ENCODE data around the gene ALLC. TPM values are rescaled to one million over a fixed set of nuclear protein-coding genes. Genes with fewer than 3 reads are reported as not detected.

ALLC gene
- polyA plus RNA-seq, 1 experiment = not detected

GRCh38 chr2:3703757-3704355 is 45.9 kb downstream of the ALLC start:
- H3K27me3 ChIP-seq (ENCODE audit: control insufficient read depth, insufficient read depth, low read length) = no peaks in the 10 kb centered on the region
- no peak for TF ChIP-seq CTCF (IDR thresholded peaks at IDR 0.05; ENCODE audit: insufficient read depth, low read depth, low read length)
- H3K36me3 ChIP-seq (ENCODE audit: control insufficient read depth, insufficient read depth, low read length) = no peaks in the 10 kb centered on the region
- ChIA-PET CTCF (interaction anchor here (0.9 kb wide), 1 partner anchor 11 kb away, joined by 3 read pairs; no protein-coding TSS in a partner anchor), POLR2A (no interaction called here)
- no peak for DNase-seq (ENCODE audit: low read depth)
- H3K4me3 ChIP-seq (ENCODE audit: low read depth, low read length) = no peak overlapping the region

- no peaks in the 10 kb centered on the region for H3K36me3 ChIP-seq (ENCODE audit: control insufficient read depth, insufficient read depth, low read length)
- CTCF ChIA-PET = no interaction called here
- H3K4me3 ChIP-seq (ENCODE audit: low read depth, low read length) = no peak overlapping the region
- no peak for TF ChIP-seq CTCF (IDR thresholded peaks at IDR 0.05; ENCODE audit: insufficient read depth, low read depth, low read length)
- no peak for DNase-seq (ENCODE audit: low read depth)
- H3K27me3 ChIP-seq (ENCODE audit: control insufficient read depth, insufficient read depth, low read length) = no peaks in the 10 kb centered on the region; the same call in 1 of the 2 replicates
- POLR2A ChIA-PET = no interaction called here
Observed at GRCh38 chr2:3704692-3705091, 46.7 kb downstream of the ALLC start.

GRCh38 chr2:3705782-3706181 is 47.8 kb downstream of the ALLC start:
- TF ChIP-seq CTCF (IDR thresholded peaks at IDR 0.05; ENCODE audit: insufficient read depth, low read depth, low read length) = no peak
- ChIA-PET CTCF (no interaction called here), POLR2A (no interaction called here)
- no peak overlapping the region for H3K4me3 ChIP-seq (ENCODE audit: low read depth, low read length)
- no peaks in the 10 kb centered on the region for H3K36me3 ChIP-seq (ENCODE audit: control insufficient read depth, insufficient read depth, low read length)
- H3K27me3 ChIP-seq (ENCODE audit: control insufficient read depth, insufficient read depth, low read length) = no peaks in the 10 kb centered on the region; the same call in 1 of the 2 replicates
- no peak for DNase-seq (ENCODE audit: low read depth)

GRCh38 chr2:3706892-3707291 is 48.9 kb downstream of the ALLC start:
- ChIA-PET POLR2A (no interaction called here), CTCF (no interaction called here)
- Histone ChIP-seq H3K27me3 (ENCODE audit: control insufficient read depth, insufficient read depth, low read length) (no peaks in the 10 kb centered on the region; the same call in 1 of the 2 replicates), H3K4me3 (ENCODE audit: low read depth, low read length) (no peak overlapping the region), H3K36me3 (ENCODE audit: control insufficient read depth, insufficient read depth, low read length) (no peaks in the 10 kb centered on the region)
- TF ChIP-seq CTCF (IDR thresholded peaks at IDR 0.05; ENCODE audit: insufficient read depth, low read depth, low read length) = no peak
- no peak for DNase-seq (ENCODE audit: low read depth)

GRCh38 chr2:3708576-3708975 is 50.6 kb downstream of the ALLC start:
- CTCF ChIA-PET = interaction anchor here (1.3 kb wide), 1 partner anchor 19 kb away, joined by 4 read pairs; no protein-coding TSS in a partner anchor
- POLR2A ChIA-PET = no interaction called here
- no peaks in the 10 kb centered on the region for H3K36me3 ChIP-seq (ENCODE audit: control insufficient read depth, insufficient read depth, low read length)

More at GRCh38 chr2:3708576-3708975, 50.6 kb downstream of the ALLC start:
- no peak for TF ChIP-seq CTCF (IDR thresholded peaks at IDR 0.05; ENCODE audit: insufficient read depth, low read depth, low read length)
- Histone ChIP-seq H3K4me3 (ENCODE audit: low read depth, low read length) (no peak overlapping the region), H3K27me3 (ENCODE audit: control insufficient read depth, insufficient read depth, low read length) (no peaks in the 10 kb centered on the region; the same call in 1 of the 2 replicates)
- no peak for DNase-seq (ENCODE audit: low read depth)
